HUES64 (cell line): ENCODE measurements around the gene CD58.
"Not testable (repeated sequence)": the region's sequence is repeated elsewhere in the genome, so short reads cannot be mapped to it uniquely, and the experiment has no call there.

Experiments
- H3K27ac ChIP-seq: 2 replicates; pipeline ENCODE4 v1.7.0; 2013; ENCODE audit warnings: low read depth, low read length, inconsistent platforms
- H3K27me3 ChIP-seq: 2 replicates; pipeline ENCODE4 v1.6.1; 2013; ENCODE audit warnings: mild to moderate bottlenecking, low read length; ENCODE audit not compliant: insufficient read depth
- H3K36me3 ChIP-seq: 2 replicates; pipeline ENCODE4 v1.6.1; 2013; ENCODE audit warnings: mild to moderate bottlenecking, low read length; ENCODE audit not compliant: insufficient read depth
- H3K4me1 ChIP-seq: 2 replicates; pipeline ENCODE4 v1.6.1; 2013; ENCODE audit warnings: mild to moderate bottlenecking, low read length, moderate library complexity; ENCODE audit not compliant: insufficient read depth
- H3K4me3 ChIP-seq: 2 replicates; pipeline ENCODE4 v1.5.1; 2013; ENCODE audit warnings: mild to moderate bottlenecking, low read length, moderate library complexity
- H3K9ac ChIP-seq: 2 replicates; pipeline ENCODE4 v1.6.1; 2013; ENCODE audit warnings: mild to moderate bottlenecking, low read depth, low read length
- H3K9me3 ChIP-seq: 2 replicates; pipeline ENCODE4 v1.6.1; 2013; ENCODE audit warnings: low read depth, low read length; ENCODE audit not compliant: insufficient read depth
- WGBS: fragments of 150-250, 120-280 bp; methylation state at CpG from one replicate; pipeline ENCODE4 v1.1.7; 2013; ENCODE audit warnings: missing lambda C conversion rate; 5-methylcytosine and 5-hydroxymethylcytosine counted together

Gene CD58

DNA sequence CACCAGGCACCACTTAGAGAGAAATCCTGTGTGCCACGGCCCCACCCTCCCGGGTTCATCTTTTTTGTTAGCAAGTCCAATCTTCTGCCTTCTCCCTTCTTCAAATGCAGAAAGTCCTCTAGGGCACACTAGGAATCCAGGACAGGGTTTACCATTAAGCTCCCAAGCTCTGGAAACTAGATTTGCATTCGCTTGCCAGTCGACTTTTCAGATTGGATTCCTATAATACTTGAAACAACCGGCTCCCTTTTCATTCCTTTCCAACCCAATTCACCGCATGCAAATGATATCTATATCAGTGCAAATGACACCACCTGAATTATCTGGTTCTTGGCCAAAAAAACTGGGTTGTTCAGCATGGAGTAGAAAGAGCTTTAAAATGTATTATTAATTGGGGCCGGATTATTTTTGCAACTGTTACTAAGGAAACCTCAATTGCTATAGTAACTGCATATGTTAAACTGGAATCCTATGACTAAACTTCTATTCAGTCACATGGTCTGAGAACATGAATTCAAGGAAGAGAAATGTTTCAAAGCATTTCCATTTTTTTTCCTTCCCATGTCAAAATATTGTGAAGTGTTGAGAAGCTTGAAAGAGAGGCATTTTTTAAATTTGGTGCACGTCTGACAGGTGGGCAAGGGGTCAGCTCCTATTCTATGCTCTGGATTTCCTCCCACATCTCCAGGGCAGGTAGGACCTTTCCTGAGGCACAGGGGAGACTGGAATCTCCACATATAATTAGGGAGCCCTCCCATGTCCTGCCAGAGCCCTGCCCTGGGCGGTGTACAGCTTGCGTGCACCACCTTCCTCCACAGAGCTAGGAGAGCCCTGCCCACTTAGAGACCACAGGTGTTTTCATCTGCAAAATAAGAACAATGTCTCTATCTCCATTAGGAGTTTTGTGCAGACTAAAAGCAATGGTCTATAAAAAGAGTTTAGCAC is 20.5 kb upstream of the CD58 start:
- H3K27ac ChIP-seq, H3K27me3 ChIP-seq, H3K9me3 ChIP-seq, H3K36me3 ChIP-seq, H3K9ac ChIP-seq, H3K4me3 ChIP-seq: not testable (repeated sequence)
- no CpG with 5 or more reads among the region's 10 CpGs for WGBS
- H3K4me1 ChIP-seq = peaks cover 15% of the 10 kb centered on the region

DNA sequence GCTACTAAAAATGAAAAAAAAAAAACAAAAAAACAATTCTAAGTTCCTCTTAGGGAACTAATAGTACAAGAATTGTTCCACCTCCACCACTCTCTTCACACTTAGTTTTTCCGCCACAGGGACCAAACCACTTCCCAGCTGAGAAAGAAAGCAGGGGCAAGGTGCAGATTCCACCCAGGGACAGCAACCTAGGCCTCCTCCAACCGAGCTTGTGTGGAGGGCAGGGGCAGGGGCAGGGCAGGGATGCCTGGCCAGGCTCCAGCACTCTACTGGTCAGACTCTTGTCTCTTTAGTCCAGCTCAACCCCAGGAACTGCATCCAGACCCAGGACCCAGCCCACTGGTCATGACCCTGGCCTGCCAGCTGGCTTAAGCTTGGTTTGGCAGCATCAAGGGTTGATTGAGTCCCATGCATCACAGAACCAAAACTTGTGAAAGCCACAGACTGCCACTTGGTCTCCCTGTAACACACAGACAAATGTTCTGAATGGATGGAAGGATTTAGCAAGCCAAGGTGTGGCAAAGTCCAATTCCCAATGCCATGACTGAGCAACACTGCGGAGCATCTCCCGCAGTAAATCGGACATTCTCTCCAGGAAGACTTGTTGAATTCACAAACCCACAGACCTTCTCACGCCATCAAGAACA is 19.7 kb upstream of the CD58 start:
- H3K9ac ChIP-seq, H3K9me3 ChIP-seq, H3K27ac ChIP-seq, H3K36me3 ChIP-seq, H3K27me3 ChIP-seq, H3K4me3 ChIP-seq: not testable (repeated sequence)
- H3K4me1 ChIP-seq = peaks cover 13% of the 10 kb centered on the region
- 94% methylated on average over 1 of the region's 6 CpGs for WGBS

DNA sequence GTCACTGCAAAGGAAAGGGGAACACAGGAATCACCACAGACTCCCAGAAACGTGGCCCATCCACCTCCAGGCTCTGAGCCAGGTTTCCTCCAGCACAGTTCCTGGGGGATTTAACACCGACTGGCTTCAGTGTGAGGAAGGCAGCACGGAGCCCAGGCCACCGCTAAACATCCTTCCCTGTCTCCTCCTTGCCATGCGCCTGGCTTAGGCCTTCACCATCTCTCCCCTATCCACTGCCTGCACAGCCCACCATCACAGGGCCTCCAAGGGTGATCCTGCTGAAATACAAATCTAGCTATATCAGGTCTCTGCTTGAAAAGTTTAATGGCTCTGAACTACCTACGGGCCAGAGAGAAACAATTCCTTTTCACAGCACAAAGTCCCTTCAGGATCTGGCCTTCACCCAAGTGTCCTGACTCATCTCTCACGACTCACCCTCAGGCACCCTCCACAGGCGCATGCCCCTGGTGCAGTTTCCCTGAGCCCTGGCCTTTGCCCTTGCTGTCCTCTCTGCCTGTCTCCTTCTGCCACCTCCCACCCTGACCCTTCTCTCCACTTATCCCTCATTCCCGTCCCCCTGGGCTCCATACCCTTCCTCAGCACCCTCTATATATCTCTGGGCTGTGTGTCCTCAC is 18.4 kb upstream of the CD58 start:
- peaks cover 13% of the 10 kb centered on the region for H3K4me1 ChIP-seq
- H3K36me3 ChIP-seq, H3K4me3 ChIP-seq, H3K9ac ChIP-seq, H3K9me3 ChIP-seq, H3K27me3 ChIP-seq, H3K27ac ChIP-seq: not testable (repeated sequence)
- WGBS = 90% methylated on average over 9 of the region's 9 CpGs

DNA sequence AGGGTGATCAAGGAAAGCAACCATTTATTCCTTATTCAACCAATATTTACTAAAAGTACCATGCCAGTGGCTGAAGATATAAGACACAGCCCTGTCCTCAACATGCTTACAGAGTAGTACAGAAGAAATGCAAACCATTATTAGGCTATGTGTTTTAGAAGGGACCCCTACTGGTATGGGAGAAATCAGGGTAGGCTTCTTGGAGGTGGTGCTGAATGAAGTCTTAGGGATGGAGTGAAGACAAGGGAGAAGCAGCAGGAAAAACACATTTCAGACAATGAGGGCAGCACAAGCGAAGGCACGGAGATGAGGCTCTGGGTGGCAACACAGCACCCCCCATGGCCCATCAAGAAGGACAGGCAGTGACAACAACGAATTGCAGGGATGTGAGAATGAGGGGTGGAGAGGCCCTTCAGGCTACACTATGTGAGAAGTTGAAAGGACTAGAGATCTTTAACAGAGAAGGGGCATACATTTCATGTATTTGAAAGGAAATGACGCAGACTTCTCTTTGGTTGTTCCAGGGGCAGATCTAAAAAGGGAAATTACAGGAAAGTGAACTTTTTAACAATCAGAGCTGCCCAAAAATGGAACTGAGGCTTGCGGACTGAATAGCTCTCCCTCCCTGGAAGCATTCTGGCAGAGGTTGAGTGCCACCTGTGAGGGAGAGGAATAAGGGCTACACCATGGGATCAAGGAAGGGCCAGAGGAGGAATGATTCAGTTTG is 16.8 kb upstream of the CD58 start:
- 93% methylated on average over 5 of the region's 5 CpGs for WGBS
- H3K9ac ChIP-seq = no peak overlapping the region

DNA sequence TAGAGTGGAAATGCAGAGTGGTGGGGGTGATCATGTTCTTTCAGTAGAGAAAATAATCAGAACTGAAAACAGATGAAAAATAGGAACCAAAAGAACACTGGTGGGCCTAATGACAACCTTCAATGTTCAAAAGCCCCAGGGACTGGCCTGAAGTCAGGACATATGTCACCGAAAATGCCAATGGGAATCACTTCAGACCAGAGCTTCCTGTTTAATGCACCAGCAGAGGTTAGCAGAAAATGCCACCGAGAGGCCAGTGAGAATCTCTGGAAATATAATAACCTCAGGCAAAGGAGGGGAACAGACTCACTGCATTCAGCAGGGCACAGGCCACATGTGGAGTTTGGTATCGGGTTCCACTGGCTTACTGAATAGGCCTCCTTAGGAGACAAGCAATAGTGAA is 15.9 kb upstream of the CD58 start:
- Histone ChIP-seq H3K4me1 (peaks cover 13% of the 10 kb centered on the region), H3K27me3 (no peaks in the 10 kb centered on the region), H3K27ac (no peak overlapping the region), H3K9ac (no peak overlapping the region), H3K36me3 (peaks cover 9% of the 10 kb centered on the region), H3K9me3 (no peaks in the 10 kb centered on the region), H3K4me3 (no peak overlapping the region)
- WGBS = 70% methylated on average over 3 of the region's 3 CpGs

More for the DNA sequence above, 16.8 kb upstream of the CD58 start:
- no peaks in the 10 kb centered on the region for H3K27me3 ChIP-seq
- no peak overlapping the region for H3K4me3 ChIP-seq
- no peak overlapping the region for H3K27ac ChIP-seq
- H3K36me3 ChIP-seq = peaks cover 9% of the 10 kb centered on the region
- peaks cover 13% of the 10 kb centered on the region for H3K4me1 ChIP-seq
- no peaks in the 10 kb centered on the region for H3K9me3 ChIP-seq

DNA sequence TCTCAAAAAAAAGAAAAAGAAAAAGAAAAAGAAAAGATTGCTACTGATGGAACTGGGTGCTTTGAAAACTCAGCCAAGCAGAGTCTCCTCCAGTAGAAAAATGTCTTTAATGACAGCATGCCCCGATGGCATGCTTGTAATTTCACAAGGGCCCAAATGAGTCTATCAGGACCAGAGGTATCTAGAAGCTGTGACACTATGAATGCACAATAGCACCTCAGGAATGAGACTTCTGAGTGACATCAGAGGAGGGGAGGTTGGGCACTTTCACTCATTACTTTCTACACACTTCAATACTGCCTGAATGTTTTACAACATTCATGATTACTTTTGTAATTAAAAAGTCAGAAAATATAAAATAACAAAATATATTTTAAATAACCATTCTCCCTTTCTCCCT is 15.1 kb upstream of the CD58 start:
- WGBS = 95% methylated on average over 1 of the region's 1 CpG
- Histone ChIP-seq H3K36me3 (peaks cover 9% of the 10 kb centered on the region), H3K9me3 (no peaks in the 10 kb centered on the region), H3K4me3 (no peak overlapping the region), H3K9ac (no peak overlapping the region), H3K27ac (no peak overlapping the region), H3K4me1 (peaks cover 13% of the 10 kb centered on the region), H3K27me3 (no peaks in the 10 kb centered on the region)

DNA sequence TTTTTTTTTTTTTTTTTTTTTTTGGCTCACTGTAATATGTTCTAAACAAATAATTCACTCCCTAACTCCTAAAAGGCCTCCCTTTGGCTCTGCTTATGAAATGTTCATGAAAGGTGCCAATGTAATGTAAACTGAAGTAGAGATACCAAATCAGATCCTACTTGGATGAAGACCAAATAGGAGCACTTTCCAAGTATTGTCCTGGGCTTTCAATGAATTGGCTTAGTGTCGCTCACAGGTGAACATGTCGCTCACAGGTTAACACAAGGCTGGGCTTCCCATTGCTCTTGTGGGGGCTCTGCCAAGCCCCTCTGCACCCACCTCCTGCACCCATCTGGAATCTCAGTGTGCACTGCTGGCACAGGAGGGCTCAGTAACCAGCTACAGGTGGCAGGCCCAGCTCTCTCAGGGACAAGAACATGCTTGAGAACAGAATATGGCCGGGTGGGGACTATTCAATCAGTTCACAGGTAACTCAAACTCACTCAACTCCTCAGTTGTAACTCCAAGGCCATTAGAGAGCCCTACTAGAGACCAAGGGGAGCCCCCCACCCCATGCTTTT is 10.6 kb upstream of the CD58 start:
- WGBS = 96% methylated on average over 3 of the region's 3 CpGs
- H3K27ac ChIP-seq = no peak overlapping the region

DNA sequence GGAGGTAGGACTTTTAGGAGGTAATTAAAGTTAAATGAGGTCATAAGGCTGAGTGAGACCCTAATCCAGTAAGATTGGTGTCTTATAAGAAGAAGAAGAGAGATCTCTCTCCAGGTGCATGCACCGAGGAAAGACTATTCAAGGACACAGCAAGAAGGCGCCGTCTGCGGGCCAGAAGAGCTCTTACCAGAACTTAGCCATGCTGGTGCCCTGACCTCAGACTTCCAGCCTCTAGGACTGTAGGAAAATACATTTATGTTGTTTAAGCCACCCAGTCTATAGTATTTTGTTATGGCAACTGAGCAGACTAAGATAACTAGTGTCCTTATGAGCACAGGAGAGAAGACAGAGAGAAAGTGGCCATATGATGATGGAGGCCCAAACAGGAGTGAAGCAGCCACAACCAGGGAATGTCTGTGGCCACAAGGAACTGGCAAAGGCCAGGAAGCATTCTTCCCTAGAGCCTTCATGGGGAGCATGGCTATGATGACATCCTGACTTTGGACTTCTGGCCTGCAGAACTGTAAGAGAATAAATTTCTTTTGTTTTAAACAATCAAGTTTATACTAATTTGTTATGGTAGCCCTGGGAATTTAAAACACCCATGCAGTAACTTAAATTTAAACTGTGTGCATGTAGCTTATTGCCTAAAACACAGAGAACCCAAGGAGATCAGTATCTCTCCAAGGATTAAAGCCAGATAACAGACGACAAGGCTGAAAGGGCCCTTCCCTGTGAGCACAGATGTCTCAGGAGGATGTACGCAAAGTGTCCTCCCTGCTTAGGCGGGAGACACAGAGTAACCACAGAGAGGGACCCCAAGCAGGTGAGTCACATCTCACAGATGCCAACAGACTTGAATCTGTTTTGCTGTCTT is 9.9 kb upstream of the CD58 start:
- H3K9me3 ChIP-seq = no peaks in the 10 kb centered on the region
- WGBS = 91% methylated on average over 7 of the region's 7 CpGs

More for the DNA sequence above, 10.6 kb upstream of the CD58 start:
- peaks cover 5% of the 10 kb centered on the region for H3K36me3 ChIP-seq
- H3K9me3 ChIP-seq = no peaks in the 10 kb centered on the region
- H3K4me1 ChIP-seq = peaks cover 3% of the 10 kb centered on the region
- H3K27me3 ChIP-seq = no peaks in the 10 kb centered on the region
- H3K9ac ChIP-seq = no peak overlapping the region
- no peak overlapping the region for H3K4me3 ChIP-seq

DNA sequence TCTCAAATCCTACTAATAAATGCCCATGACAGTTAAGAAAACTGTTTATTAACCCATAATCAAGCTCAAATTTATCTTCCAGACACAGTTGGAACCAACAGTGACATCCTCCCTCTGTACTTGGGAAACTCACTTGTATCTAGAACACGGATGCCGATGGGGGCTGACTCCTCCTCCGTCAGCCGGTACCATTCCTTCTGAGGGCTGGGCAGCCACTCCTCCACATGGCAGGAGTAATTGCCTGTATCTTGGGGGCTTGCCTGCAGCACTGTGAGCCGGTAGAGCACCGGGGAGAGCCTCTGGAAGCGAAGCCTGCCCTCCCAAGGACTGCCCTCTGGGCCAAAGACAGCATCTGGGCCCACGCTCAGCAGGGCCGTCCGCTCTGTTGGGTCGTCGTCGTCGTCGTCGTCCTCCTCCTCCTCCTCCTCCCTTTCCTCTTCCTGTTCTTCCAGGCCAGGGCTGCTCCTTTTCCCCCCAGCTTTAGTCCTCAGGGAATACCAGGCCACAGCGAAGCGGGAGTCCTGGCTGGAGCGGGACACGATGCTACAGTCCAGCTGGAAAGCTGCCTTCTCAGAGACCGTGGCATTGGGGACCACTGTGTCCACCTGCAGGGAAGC is 8.5 kb upstream of the CD58 start:
- peaks cover under 1% of the 10 kb centered on the region for H3K36me3 ChIP-seq
- H3K9me3 ChIP-seq = no peaks in the 10 kb centered on the region
- 89% methylated on average over 21 of the region's 21 CpGs for WGBS
- no peak overlapping the region for H3K9ac ChIP-seq
- H3K27me3 ChIP-seq = no peaks in the 10 kb centered on the region
- H3K4me3 ChIP-seq = no peak overlapping the region
- H3K27ac ChIP-seq = no peak overlapping the region
- no peaks in the 10 kb centered on the region; the same call in 1 of the 2 replicates for H3K4me1 ChIP-seq

More for the DNA sequence above, 9.9 kb upstream of the CD58 start:
- Histone ChIP-seq H3K4me1 (no peaks in the 10 kb centered on the region), H3K27ac (no peak overlapping the region), H3K4me3 (no peak overlapping the region), H3K9ac (no peak overlapping the region), H3K36me3 (peaks cover 5% of the 10 kb centered on the region), H3K27me3 (no peaks in the 10 kb centered on the region)

DNA sequence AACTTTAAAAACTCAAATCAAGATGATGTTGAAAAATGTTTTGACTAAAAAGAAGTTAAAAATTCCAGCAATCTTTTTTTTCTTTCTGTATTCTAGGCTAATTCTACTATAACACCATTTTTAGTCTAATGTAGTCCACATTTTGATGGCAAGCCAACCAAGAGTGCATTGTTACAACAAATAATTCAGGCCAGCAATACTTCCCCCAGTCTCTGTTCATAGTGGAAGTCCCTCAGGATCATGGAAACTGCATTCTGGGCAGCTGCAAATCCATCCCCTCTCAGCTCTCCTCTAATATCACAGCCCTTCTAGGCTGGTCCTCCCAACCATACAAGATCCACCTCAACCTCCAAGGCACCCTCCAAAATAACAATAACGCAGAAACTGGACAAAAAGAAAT is 7.8 kb upstream of the CD58 start:
- 82% methylated on average over 1 of the region's 1 CpG for WGBS
- Histone ChIP-seq H3K4me3 (no peak overlapping the region), H3K27ac (no peak overlapping the region), H3K9ac (no peak overlapping the region), H3K36me3 (no peaks in the 10 kb centered on the region), H3K4me1 (no peaks in the 10 kb centered on the region; the same call in 1 of the 2 replicates), H3K9me3 (no peaks in the 10 kb centered on the region), H3K27me3 (no peaks in the 10 kb centered on the region)
